H1 (cell line): Measurements from ENCODE around the gene IQCM. TPM values are rescaled to one million over a fixed set of nuclear protein-coding genes. Genes with fewer than 3 reads are reported as not detected.

Source experiments
- CTCF ChIA-PET: fragments of 300-600 bp; sonication (Branson Sonifier 250); formaldehyde crosslinking; loops from one replicate; lab custom pipeline; 2021; ENCODE audit not compliant: partially characterized antibody; lab: Charles Lee
- POLR2A ChIA-PET: fragments of 300-600 bp; sonication (Branson Sonifier 250); formaldehyde crosslinking; loops from one replicate; lab custom pipeline; 2021; ENCODE audit warnings: inconsistent platforms; ENCODE audit not compliant: partially characterized antibody; lab: Charles Lee
- DNase-seq, 2 experiments: peaks; one replicate each; pipeline versions ENCODE4 v3.0.0 to v3.0.0-alpha.2; 2010 to 2022; ENCODE audit warnings: low spot score in 2 of 2, low read depth in 1 of 2, mixed read lengths in 1 of 2
- FAIRE-seq: peaks from 2 replicates; lab custom pipeline; 2011; peaks lifted over from hg19 to GRCh38; lab: Jason Lieb, UNC
- H2AFZ ChIP-seq: 2 replicates; pipeline ENCODE4 v1.8.1; 2012; ENCODE audit warnings: low read length, inconsistent platforms
- H2AK5ac ChIP-seq: 2 replicates; pipeline ENCODE4 v1.6.1; 2013; ENCODE audit warnings: low read depth, low read length
- H2BK120ac ChIP-seq: replicated peaks from 2 replicates; pipeline ENCODE3; 2013; ENCODE audit warnings: low read depth, low read length, inconsistent platforms
- H2BK12ac ChIP-seq: 2 replicates; pipeline ENCODE4 v1.6.1; 2013; ENCODE audit warnings: low read depth, low read length
- H2BK15ac ChIP-seq: 2 replicates; pipeline ENCODE4 v1.6.1; 2013; ENCODE audit warnings: low read length
- H2BK20ac ChIP-seq: 2 replicates; pipeline ENCODE4 v1.6.1; 2013; ENCODE audit warnings: low read length
- H2BK5ac ChIP-seq: 2 replicates; pipeline ENCODE4 v1.6.1; 2013; ENCODE audit warnings: low read depth, low read length
- H3K14ac ChIP-seq: 2 replicates; pipeline ENCODE4 v1.6.1; 2013; ENCODE audit warnings: inconsistent platforms; ENCODE audit not compliant: insufficient read length
- H3K18ac ChIP-seq: 2 replicates; pipeline ENCODE4 v1.6.1; 2013; ENCODE audit warnings: low read length; ENCODE audit errors: extremely low read depth
- H3K23ac ChIP-seq: 2 replicates; pipeline ENCODE4 v1.6.1; 2013; ENCODE audit warnings: inconsistent platforms; ENCODE audit not compliant: insufficient read length
- H3K23me2 ChIP-seq: 2 replicates; pipeline ENCODE4 v1.6.1; 2013; ENCODE audit warnings: low read depth, low read length
- H3K27ac ChIP-seq: 2 replicates; pipeline ENCODE4 v1.6.1; 2011; ENCODE audit warnings: low read depth, low read length, inconsistent platforms
- H3K27me3 ChIP-seq, 4 experiments: replicated peaks in 1 of 4; 1 replicate in 1 of 4; 2 replicates in 3 of 4; pipeline versions ENCODE4 v1.6.1 to v1.8.1; 2011 to 2013; ENCODE audit warnings: low read length in 3 of 4, mild to moderate bottlenecking in 3 of 4, inconsistent platforms in 2 of 4, mixed read lengths in 2 of 4, moderate library complexity in 1 of 4; ENCODE audit not compliant: control insufficient read depth in 3 of 4, insufficient read depth in 3 of 4; ENCODE audit errors: extremely low read depth in 1 of 4
- H3K36me3 ChIP-seq, 4 experiments: 2 replicates each; pipeline versions ENCODE4 v1.6.1 to v1.8.1; 2011 to 2013; ENCODE audit warnings: mild to moderate bottlenecking in 4 of 4, low read length in 3 of 4, moderate library complexity in 2 of 4, control low read depth in 1 of 4, inconsistent platforms in 1 of 4; ENCODE audit not compliant: insufficient read depth in 4 of 4, control insufficient read depth in 2 of 4
- H3K4ac ChIP-seq: replicated peaks from 2 replicates; pipeline ENCODE3; 2013; ENCODE audit warnings: low read length, low read depth, mixed read lengths, inconsistent platforms; ENCODE audit not compliant: insufficient read length
- H3K4me1 ChIP-seq, 4 experiments: replicated peaks in 1 of 4; 1 replicate in 1 of 4; 2 replicates in 3 of 4; pipeline versions ENCODE4 v1.6.1 to v1.8.1; 2011 to 2013; ENCODE audit warnings: low read length in 3 of 4, inconsistent platforms in 2 of 4, mixed read lengths in 1 of 4; ENCODE audit not compliant: insufficient read depth in 4 of 4, control insufficient read depth in 3 of 4
- H3K4me2 ChIP-seq, 2 experiments: 2 replicates each; pipeline versions ENCODE4 v1.6.1 to v1.8.1; 2011 to 2013; ENCODE audit warnings: low read depth in 2 of 2, low read length in 2 of 2, control low read depth in 1 of 2, inconsistent platforms in 1 of 2, mild to moderate bottlenecking in 1 of 2; ENCODE audit not compliant: insufficient read depth in 1 of 2
- H3K4me3 ChIP-seq, 4 experiments: fragments of 200-600, 300-600 bp in 1 of 4; sonication (generic), shearing (Covaris generic), sonication (Bioruptor Twin) in 1 of 4; 2 replicates each; pipeline versions ENCODE4 v1.5.1 to v1.8.1; 2011 to 2016; ENCODE audit warnings: low read length in 4 of 4, low read depth in 3 of 4, control low read depth in 2 of 4, inconsistent platforms in 2 of 4, mild to moderate bottlenecking in 2 of 4, mixed read lengths in 1 of 4, moderate library complexity in 1 of 4; ENCODE audit not compliant: insufficient read depth in 2 of 4; ENCODE audit errors: extremely low read depth in 1 of 4
- H3K56ac ChIP-seq: replicated peaks from 2 replicates; pipeline ENCODE3; 2013; ENCODE audit warnings: low read depth, mild to moderate bottlenecking, mixed read lengths, low read length, inconsistent platforms; ENCODE audit not compliant: insufficient read length
- H3K79me1 ChIP-seq: 2 replicates; pipeline ENCODE4 v1.6.1; 2013; ENCODE audit warnings: low read depth, low read length, control low read depth
- H3K79me2 ChIP-seq, 2 experiments: 2 replicates each; pipeline versions ENCODE4 v1.6.1 to v1.8.1; 2012 to 2013; ENCODE audit warnings: low read length in 2 of 2, mild to moderate bottlenecking in 2 of 2, inconsistent platforms in 1 of 2; ENCODE audit not compliant: insufficient read depth in 2 of 2, control insufficient read depth in 1 of 2
- H3K9ac ChIP-seq, 4 experiments: replicated peaks in 1 of 4; 1 replicate in 1 of 4; 2 replicates in 3 of 4; pipeline versions ENCODE4 v1.6.1 to v1.8.1; 2011 to 2013; ENCODE audit warnings: low read depth in 3 of 4, low read length in 3 of 4, control low read depth in 2 of 4, mild to moderate bottlenecking in 2 of 4, moderate library complexity in 2 of 4, inconsistent platforms in 1 of 4; ENCODE audit errors: extremely low read depth in 1 of 4
- H3K9me3 ChIP-seq, 2 experiments: 2 replicates each; pipeline versions ENCODE4 v1.6.1 to v1.8.1; 2012 to 2013; ENCODE audit warnings: mild to moderate bottlenecking in 2 of 2, moderate library complexity in 2 of 2, control low read depth in 1 of 2, inconsistent platforms in 1 of 2, low read depth in 1 of 2, low read length in 1 of 2, mixed read lengths in 1 of 2; ENCODE audit not compliant: insufficient read depth in 2 of 2
- H4K20me1 ChIP-seq, 2 experiments: replicated peaks in 1 of 2; 2 replicates each; pipeline versions ENCODE3 to v1.8.1; 2011 to 2013; ENCODE audit warnings: inconsistent platforms in 2 of 2, low read length in 2 of 2, mild to moderate bottlenecking in 1 of 2; ENCODE audit not compliant: insufficient read depth in 2 of 2, control insufficient read depth in 1 of 2
- H4K5ac ChIP-seq: 2 replicates; pipeline ENCODE4 v1.6.1; 2013; ENCODE audit warnings: low read length, low read depth, mixed read lengths, inconsistent platforms; ENCODE audit not compliant: insufficient read length
- H4K8ac ChIP-seq: 2 replicates; pipeline ENCODE4 v1.8.0; 2013; ENCODE audit warnings: mild to moderate bottlenecking, moderate library complexity, low read length, inconsistent platforms; ENCODE audit not compliant: insufficient read depth; ENCODE audit errors: extremely low read depth
- H4K91ac ChIP-seq: replicated peaks from 2 replicates; pipeline ENCODE3; 2013; ENCODE audit warnings: low read length, mixed read lengths, inconsistent platforms; ENCODE audit not compliant: insufficient read length
- ASH2L ChIP-seq: fragments of 200-600, 300-600 bp; sonication (generic); IDR thresholded peaks from one replicate; pipeline ENCODE4 v1.7.1; 2017; ENCODE audit warnings: low read length
- CREB1 ChIP-seq: IDR thresholded peaks from 2 replicates; pipeline ENCODE4 v1.6.1; 2012; ENCODE audit warnings: inconsistent platforms
- EP300 ChIP-seq, 2 experiments: IDR thresholded peaks; 1 replicate in 1 of 2; 2 replicates in 1 of 2; pipeline ENCODE4 v1.6.1; 2011 to 2012; ENCODE audit warnings: low read depth in 2 of 2, low read length in 2 of 2, mild to moderate bottlenecking in 2 of 2, borderline replicate concordance in 1 of 2, inconsistent platforms in 1 of 2, moderate library complexity in 1 of 2
- KDM1A ChIP-seq: fragments of 200-600, 300-600 bp; sonication (generic); IDR thresholded peaks from 2 replicates; pipeline ENCODE4 v1.7.1; 2016; ENCODE audit warnings: mild to moderate bottlenecking, low read length, borderline replicate concordance
- RFX5 ChIP-seq: IDR thresholded peaks from 2 replicates; pipeline ENCODE4 v1.6.1; 2011; ENCODE audit warnings: low read depth, low read length, improper control_type of control experiment, borderline replicate concordance
- SAP30 ChIP-seq: fragments of 300-600 bp; sonication (generic); IDR thresholded peaks from 2 replicates; pipeline ENCODE4 v1.7.1; 2012; ENCODE audit warnings: low read length, moderate library complexity, mild to moderate bottlenecking, inconsistent platforms; ENCODE audit not compliant: insufficient read depth, insufficient replicate concordance
- SIX5 ChIP-seq: IDR thresholded peaks from 2 replicates; pipeline ENCODE4 v1.6.1; 2011; ENCODE audit warnings: mild to moderate bottlenecking, low read depth, low read length
- SP2 ChIP-seq: IDR thresholded peaks from 2 replicates; pipeline ENCODE4 v1.6.1; 2012; ENCODE audit warnings: mild to moderate bottlenecking, low read length, inconsistent platforms
- SUZ12 ChIP-seq: fragments of 200-600 bp; sonication (generic); IDR thresholded peaks from 2 replicates; pipeline ENCODE4 v1.6.1; 2012; ENCODE audit warnings: mild to moderate bottlenecking, inconsistent platforms, low read length, moderate library complexity, mixed read lengths
- TAF1 ChIP-seq: IDR thresholded peaks from 2 replicates; pipeline ENCODE4 v1.6.1; 2011; ENCODE audit warnings: mild to moderate bottlenecking, low read depth, low read length
- TCF12 ChIP-seq: IDR thresholded peaks from 2 replicates; pipeline ENCODE4 v1.6.1; 2011; ENCODE audit warnings: low read depth, mild to moderate bottlenecking, low read length
- TEAD4 ChIP-seq: IDR thresholded peaks from 2 replicates; pipeline ENCODE4 v1.6.1; 2012; ENCODE audit warnings: low read depth, low read length, inconsistent platforms, mixed read lengths
- WGBS, 2 experiments: shearing (Covaris generic) in 1 of 2; methylation state at CpG; one replicate each; pipeline versions ENCODE4 v1.1.6 to v1.1.7; 2013 to 2015; ENCODE audit warnings: low lambda C conversion rate in 2 of 2, mixed read lengths in 2 of 2, inconsistent platforms in 1 of 2, low coverage in 1 of 2, missing lambda C conversion rate in 1 of 2; ENCODE audit not compliant: insufficient replicate concordance in 2 of 2, insufficient coverage in 1 of 2, insufficient read length in 1 of 2; ENCODE audit errors: extremely low coverage in 1 of 2, missing lambda C conversion rate in 1 of 2; 5-methylcytosine and 5-hydroxymethylcytosine counted together
- polyA plus RNA-seq, 7 experiments: library from polyadenylated mRNA; depleted of rRNA in 3 of 7; stranded (reverse) in 5 of 7; unstranded in 2 of 7; fragments of >200 nt in 5 of 7; fragments of 200-250 nt in 2 of 7; gene quantifications; 1 replicate in 5 of 7; 2 replicates in 1 of 7; 4 replicates in 1 of 7; pipeline versions ENCODE4 v1.2.1 to v1.2.3, GENCODE V29; 2011 to 2013; ENCODE audit warnings: missing spikeins in 2 of 7, mixed read lengths in 2 of 7
- total RNA-seq: library from RNA; stranded (reverse); fragmentation: NEBNext Ultra II Directional; extraction: Animal tissue kit (Norgen Biotek cat#: 25700); gene quantifications from 2 replicates; pipeline ENCODE4 v1.2.1, GENCODE V29; 2021

IQCM gene
- total and polyA plus RNA-seq, 2 of the 8 experiments (the other 6 are each of a cell fraction or from before 2014, with no cell fraction given): not detected

GRCh38 chr4:149409146-149409545, 406.5 kb downstream of the IQCM start:
- Histone ChIP-seq H2BK20ac (no peak overlapping the region), H3K4ac (no peak overlapping the region), H3K18ac (no peak overlapping the region), H2BK120ac (no peak overlapping the region), H3K23me2 (no peaks in the 10 kb centered on the region), H2AK5ac (no peak overlapping the region), H3K4me2 (no peak overlapping the region), H3K56ac (no peak overlapping the region), H4K5ac (no peak overlapping the region), H3K4me1 (no peaks in the 10 kb centered on the region), H3K9ac (no peak overlapping the region), H2BK12ac (no peak overlapping the region), H3K79me2 (no peaks in the 10 kb centered on the region), H3K79me1 (no peaks in the 10 kb centered on the region), H3K23ac (no peak overlapping the region), H2AFZ (no peak overlapping the region), H3K4me3 (no peak overlapping the region), H3K27me3 (no peaks in the 10 kb centered on the region), H4K20me1 (no peaks in the 10 kb centered on the region), H3K36me3 (no peaks in the 10 kb centered on the region), H2BK15ac (no peak overlapping the region), H4K8ac (no peak overlapping the region), H3K14ac (no peak overlapping the region), H3K27ac (no peak overlapping the region), H3K9me3 (no peaks in the 10 kb centered on the region), H4K91ac (no peak overlapping the region), H2BK5ac (no peak overlapping the region)
- ChIA-PET CTCF (no interaction called here), POLR2A (no interaction called here)
- FAIRE-seq (no peak), DNase-seq (no peak)
- TF ChIP-seq CREB1 (no peak), RFX5 (no peak), ASH2L (no peak), TEAD4 (no peak), TAF1 (no peak), KDM1A (no peak), SUZ12 (no peak), SP2 (no peak), SAP30 (no peak), TCF12 (no peak), EP300 (IDR thresholded peaks at IDR 0.05; ENCODE audit: borderline replicate concordance in 1 of 2, low read depth in 2 of 2, low read length in 2 of 2) (no peak), SIX5 (no peak)
- 91% methylated on average over 4 of the region's 4 CpGs; no CpG with 5 or more reads in 1 of the 2 experiments for WGBS, 2 experiments
